ENCODE measurements around the gene PCYT2.
"Not testable (repeated sequence)": the region's sequence is repeated elsewhere in the genome, so short reads cannot be mapped to it uniquely, and the experiment has no call there.

Gene PCYT2

DNA sequence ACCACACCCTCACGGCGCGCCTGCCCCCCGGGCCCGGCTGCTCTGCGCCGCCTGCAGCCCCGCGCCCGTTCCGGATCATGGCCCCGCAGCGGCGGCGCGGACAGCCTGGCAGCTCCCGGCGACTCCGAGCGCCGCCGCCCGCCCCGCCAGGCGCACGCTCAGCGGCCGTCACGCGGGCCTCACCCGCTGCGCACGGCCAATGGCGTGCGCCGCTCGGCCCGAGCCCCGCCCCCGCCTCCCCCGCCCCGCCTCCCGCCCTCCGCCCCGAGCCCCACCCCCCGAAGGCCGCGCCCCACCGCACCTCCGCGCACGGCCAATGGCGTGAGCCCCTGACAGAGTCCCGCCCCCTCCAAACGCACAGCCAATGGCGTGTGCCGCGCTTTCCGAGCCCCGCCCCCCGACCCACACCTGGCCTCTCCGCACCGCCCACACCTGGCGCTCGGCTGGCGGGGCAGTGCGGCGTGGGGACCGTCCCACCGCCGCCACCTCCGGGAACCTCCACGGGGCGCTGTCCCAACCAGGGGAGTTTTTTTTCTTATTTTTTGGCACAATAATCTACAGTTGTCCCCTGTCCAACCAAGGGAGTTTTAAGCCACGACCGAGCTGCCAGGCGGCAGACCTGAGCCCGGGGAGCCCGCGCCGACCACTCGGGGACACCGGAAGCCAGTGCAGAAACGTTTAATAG lies at the start of gene PCYT2:
TSS of gene PCYT2 (minus strand) at position 123 of the 685 bp plus-strand sequence. CDS start at position 79, 44 bp downstream.
- in situ Hi-C loops (cut with MboI; ENCODE audit: low sequenced_read_pairs) = no loop called here

DNA sequence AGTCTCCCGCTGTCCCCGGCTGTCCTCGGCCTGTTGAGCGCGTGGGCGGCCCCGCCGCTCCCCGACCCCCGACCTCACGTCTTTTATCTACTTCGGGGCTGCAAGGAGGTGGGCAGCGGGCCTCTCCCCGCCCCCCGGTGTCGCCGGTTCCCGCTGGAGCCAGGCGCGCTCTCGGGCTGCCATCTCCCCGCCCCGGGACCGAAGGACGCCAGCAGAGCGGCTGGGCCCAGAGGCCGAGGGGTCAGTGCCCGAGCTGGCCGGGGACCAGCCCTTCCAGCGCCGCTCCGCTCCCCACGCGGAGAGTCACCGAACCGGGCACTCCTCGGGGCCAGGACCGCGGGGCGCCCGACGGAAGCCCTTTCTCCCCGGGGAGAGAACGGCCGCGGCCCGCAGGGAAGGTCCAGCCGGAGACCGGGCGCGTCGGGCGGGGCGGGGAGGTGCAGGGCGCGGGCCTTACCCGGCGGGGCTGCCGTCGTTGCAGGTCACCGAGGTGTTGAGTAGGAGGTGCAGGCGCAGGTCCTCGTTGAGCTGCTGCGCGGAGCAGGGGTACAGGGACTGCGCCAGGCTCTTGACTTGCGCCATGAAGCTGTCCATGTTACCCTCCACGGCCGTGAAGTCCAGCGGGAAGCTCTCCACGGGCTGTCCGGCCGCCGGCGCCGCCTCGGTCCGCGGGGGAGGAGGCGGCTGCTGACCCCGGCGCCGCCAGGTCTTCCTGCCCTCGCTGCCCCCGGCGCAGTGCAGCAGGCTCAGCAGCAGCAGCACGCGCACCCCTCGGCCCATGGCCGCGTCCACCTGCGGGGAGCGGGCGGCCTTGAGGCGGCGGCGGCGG lies 49.1 kb upstream of the PCYT2 start:
- in situ Hi-C loops (cut with MboI; ENCODE audit: low sequenced_read_pairs) = no loop called here

DNA sequence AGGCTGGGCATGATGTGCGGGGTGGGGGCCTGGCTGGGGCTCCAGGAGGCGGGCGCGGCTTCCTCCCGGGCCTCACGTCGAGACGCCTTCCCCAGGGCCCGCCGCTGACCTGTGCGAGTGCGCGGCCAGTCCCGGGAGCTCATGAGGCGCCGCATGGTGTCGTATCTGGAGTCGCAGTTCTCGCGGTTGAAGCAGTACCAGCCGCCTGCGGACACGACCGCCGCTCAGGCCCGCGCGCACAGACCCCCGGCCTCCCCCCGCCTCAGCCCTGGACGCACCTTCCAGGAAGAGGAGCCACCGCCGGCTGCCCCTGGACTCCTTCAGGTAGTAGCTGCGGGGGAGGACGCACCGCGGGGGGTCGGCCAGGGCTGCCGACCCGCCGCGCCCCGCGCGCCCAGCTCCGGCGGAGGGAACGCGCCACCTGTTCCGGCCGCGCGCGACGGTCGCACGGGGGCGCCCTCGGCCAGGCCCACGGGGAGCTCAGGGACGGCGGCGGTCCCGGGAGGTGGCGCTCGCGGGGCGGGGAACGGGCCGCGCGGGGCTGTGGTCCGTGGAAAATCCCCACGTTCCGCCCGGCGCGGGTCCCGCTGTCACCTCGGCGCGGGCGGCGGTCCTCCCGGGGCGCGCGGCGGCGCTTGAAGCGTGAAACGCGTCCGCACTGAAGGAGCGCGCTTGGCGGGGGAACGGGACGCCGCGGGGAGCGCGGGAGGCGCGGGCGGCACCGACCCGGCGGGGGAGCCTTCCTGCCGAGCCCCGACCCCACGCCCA lies 48.3 kb upstream of the PCYT2 start:
- in situ Hi-C loops (cut with MboI; ENCODE audit: low sequenced_read_pairs) = no loop called here

DNA sequence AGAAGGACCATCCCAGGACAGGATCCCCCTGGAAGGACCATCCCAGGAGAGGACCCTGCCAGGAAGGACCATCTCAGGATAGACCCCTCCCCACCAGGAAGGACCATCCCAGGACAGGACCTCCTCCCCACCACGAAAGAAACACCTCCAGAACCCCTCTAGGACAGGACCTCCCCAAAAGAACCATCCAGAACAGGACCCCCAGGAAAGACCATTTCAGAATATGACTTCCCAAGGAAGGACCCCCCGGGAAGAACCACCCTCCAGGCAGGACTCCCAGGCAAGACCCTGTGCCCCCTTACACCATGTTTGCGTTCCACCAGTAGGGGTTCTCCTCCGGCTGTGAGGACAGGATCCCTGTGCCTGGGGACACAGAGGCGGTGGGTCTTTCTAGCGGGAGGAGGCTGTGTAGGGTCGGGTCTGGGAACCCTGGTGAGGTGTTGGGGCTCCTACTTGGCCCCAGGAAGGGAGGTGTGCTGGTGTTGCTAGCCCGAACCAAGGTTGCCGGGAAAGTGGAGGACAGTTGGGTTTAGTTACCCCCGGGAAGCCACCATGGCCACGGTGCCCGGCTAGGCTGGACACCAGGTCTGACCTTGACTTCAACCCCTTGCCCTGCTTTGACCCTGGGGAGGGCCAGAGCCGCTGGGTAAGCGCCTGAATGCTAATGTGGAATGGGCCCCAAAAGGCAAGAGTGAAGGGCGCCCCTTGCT lies 47.6 kb upstream of the PCYT2 start:
- in situ Hi-C loops (cut with MboI; ENCODE audit: low sequenced_read_pairs) = no loop called here

DNA sequence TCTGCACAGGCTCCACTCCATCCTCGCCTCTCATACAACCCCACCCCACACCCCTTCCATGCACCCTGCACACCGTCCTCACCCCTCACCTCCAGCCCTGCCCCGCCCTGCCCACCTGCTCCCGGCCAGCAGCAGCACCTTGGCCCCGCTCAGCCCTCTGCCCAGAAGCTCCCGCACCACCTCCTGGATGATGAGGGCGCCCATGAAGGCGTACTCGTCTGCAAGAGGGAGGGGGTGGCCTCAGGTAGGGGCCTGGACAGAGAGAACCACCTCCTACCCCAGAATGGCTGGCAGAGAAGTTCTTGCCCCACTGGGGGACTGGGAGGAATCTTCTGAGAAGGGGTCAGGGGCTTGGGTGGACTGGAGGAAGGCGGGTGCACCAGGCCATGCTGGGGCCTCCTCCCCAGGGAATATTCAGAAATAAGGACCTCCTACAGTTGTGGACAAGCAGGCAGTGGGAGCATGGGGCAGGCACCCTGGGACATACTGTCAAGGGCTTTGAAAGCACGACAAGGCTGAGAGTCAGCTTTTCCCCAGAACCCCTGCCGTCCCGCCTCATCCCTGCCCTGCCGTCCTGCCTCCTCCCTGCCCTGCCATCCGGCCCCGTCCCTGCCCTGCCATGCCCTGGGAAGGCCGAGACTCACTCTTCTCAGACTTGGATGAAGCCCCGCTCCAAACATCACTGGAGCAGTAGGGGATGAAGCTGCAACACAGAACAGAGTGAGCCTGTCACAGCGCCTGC lies 46.7 kb upstream of the PCYT2 start:
- in situ Hi-C loops (cut with MboI; ENCODE audit: low sequenced_read_pairs) = no loop called here

DNA sequence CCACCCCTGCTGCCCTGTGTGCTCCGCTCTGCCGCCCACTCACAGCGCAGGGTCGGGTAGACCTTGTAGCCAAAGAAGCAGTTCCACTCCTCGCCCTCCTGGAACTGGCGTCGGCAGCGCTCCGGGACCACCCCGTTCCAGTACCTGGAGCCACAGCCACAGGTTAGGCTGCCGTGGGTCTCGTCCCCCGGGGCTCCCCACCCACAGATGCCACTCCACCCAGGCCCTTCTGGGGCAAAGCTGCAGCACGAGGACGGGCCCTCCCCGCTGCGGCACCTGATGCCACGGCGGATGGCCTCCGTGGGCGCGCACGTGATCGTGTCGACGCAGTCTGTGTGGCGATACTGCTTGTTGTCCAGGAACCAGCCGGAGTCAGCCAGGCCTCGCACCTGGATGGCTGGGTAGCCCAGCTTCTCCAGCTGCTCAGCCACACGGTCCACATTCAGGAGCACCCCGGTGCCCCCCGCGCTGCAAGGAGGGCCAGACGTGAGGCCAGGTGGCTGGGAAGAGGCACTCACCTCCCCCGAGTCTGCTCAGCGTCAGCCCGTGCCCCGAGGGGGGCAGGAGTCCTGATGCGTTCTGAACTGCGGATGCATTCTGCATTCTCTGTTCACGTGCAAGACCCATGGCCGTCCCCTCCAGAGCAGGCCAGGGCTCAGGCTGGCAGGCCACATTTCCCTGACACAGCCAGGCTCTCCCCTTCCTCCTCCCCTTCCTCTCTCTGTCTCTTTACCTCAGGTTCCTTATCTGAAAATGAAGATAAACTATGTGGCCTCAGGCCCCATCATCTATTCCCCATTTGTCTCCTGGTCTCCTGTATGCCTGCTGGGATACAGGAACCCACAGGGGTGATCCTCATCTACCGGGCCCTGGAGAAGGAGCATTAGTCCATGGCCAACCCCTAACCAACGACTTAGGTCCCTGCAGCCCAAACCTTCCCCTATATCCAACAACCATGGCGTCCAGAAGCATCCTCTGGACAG lies 45.7 kb upstream of the PCYT2 start:
- in situ Hi-C loops (cut with MboI; ENCODE audit: low sequenced_read_pairs) = no loop called here

DNA sequence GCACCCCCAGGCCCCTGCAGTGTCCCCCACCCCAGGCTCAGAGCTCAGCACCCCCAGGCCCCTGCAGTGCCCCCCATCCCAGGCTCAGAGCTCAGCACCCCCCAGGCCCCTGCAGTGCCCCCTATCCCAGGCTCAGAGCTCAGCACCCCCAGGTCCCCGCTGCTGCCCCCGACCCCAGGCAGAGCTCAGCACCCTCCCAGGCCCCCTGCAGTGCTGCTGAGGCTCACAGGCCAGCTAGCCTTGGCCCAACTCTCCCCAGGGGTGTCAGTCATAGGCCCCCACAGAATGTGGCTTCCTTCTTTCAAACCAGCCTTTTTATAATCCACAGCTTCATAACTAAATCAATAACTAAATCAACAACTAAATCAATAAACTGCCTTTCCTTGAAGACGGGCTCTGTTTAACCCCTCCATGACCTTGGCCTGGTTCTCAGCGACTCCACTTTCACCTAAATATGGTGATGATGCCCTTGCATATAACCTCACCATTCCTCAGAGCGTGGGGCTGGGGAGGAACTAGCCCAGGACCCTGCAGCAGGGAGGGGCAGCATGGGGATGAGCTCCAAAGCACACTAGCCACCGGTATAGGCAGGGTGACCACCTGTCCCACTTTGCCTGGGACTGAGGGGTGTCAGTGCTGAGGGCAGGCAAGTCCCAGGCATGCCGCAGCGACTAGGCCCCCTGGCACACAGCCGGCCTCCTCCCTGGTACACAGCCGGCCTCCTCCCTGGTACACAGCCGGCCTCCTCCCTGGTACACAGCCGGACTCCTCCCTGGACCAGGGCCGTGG lies 44.8 kb upstream of the PCYT2 start:
- in situ Hi-C loops (cut with MboI; ENCODE audit: low sequenced_read_pairs) = no loop called here

DNA sequence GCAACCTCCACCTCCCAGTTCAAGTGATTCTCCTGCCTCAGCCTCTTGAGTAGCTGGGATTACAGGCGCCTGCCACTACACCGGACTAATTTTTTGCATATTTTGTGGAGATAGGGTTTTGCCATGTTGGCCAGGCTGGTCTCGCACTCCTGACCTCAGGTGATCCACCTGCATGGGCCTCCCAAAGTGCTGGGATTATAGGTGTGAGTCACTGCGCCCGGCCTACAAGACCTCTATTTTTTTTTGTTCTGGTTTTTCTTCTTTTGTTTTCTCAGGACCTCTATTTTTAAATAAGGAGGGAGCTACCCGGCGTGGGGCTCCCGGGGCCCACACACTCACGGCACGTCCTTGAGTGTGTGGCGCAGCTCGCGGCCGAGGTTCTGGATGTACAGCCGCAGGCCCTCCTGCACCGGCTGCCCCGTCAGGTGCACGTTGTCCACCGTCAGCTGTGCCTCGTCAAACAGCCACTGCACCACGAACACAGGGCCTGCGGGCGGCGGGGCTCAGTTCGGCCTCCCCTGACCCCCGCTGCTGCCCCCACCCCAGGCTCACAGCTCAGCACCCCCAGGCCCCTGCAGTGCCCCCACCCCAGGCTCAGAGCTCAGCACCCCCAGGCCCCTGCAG lies 44.0 kb upstream of the PCYT2 start:
- in situ Hi-C loops (cut with MboI; ENCODE audit: low sequenced_read_pairs) = no loop called here

DNA sequence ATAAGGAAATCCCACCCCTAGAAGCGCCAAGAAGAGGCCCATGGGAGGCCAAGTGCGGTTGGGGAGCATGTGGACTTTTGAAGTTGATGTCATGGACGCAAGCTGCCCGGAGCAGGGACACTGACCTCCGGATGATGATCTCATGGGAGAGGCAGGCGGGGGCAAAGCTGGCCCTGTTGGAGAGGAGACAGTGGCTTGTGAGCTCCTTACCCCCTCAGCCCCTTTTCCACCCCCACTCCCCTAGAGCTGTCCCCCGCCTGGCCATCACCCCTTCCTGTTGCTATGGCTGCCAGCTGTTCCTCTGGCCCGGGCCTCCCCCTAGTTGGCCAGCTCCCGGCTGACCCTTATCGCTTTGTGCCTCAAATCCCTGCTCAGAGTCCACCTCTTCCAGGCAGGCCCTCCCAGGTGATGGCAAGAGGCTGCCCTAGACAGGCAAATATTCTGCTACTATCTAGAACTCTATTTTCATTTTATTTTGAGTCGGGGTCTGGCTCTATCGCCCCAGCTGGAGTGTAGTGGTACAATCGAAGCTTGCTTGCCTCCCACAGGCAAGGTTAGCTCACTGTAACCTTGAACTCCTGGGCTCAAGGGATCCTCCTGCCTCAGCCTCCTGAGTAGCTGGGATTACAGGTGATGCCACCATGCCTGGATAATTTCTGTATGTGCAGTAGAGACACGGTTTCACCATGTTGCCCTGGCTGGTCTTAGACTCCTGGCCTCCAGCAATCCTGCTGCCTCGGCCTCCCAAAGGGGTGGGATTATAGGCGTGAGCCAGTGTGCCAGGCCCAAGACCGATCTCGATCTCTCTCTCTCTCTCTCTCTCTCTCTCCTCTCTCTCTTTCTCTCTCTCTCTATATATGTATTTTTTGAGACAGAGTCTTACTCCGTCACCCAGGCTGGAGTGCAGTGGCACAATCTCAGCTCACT lies 43.2 kb upstream of the PCYT2 start:
- in situ Hi-C loops (cut with MboI; ENCODE audit: low sequenced_read_pairs) = no loop called here

DNA sequence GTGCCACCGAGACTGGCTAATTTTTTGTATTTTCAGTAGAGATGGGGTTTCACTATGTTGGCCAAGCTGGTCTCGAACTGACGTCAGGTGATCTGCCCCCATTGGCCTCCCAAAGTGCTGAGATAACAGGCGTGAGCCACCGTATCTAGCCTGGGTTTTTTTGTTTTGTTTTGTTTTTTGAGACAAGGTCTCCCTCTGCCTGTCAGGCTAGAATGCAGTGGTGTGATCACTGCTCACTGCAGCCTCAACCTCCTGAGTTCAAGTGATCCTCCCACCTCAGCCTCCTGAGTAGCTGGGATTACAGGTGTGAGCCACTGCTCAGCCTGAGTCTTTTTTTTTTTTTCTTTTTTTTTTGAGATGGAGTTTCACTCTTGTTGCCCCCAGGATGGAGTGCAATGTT lies 42.2 kb upstream of the PCYT2 start:
- in situ Hi-C loops (cut with MboI; ENCODE audit: low sequenced_read_pairs) = not testable (repeated sequence)

DNA sequence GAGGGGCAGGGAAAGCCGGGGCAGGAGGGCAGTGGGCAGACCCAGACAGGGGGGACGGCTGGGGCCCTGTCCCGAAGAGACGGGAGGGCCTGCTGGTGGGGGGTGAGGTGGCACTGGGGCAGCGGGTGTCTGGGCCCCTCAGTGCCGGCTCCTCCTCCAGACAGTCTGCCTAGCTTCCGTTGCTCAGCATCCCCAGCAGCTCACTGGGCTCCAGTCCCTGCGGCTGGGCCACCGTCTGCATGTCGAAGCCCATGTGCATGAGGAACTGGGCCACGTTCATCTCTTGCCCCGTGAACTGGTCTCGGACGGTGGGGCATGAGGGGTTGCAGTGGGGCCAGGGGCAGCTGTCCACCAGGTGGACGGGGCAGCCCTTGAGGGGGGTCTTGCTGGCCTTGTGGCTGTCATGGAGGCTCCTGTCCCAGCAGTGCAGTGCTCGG lies 41.6 kb upstream of the PCYT2 start:
- in situ Hi-C loops (cut with MboI; ENCODE audit: low sequenced_read_pairs) = no loop called here

DNA sequence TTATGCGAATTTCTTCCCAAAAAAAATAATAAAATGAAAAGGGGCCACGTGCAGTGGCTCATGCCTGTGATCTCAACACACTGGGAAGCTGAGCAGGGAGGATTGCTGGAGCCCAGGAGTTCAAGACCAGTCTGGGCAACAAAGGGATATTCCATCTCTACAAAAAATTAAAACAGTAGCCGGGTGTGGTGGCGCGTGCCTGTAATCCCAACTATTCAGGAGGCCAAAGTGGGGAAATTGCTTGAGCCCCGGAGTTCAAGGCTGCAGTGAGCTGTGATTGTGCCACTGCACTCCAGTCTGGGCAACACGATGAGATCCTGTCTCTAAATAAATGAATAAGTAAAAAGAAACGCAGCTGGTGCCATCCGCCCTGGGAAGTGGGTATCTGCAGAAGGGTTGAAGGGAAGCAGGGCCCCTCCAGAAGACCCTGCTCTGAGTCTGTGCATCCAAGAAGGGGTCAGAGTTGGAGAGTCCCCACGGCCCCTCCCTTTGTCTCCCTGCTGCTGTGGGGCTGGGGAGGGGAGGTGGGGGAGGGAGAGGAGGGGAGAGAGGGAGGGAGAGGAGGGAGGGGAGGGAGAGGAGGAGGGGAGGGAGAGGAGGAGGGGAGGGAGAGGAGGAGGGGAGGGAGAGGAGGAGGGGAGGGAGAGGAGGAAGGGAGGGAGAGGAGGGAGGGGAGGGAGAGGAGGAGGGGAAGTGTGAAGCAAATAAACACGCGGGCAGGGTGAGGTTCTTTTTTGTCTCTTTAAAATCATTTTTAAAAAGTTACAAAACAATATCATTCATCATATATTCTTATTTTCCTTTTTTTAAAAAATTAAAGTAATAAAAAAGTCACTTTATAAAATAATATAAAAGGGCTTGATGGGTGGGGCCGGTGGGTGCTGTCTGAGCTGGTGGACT lies 40.8 kb upstream of the PCYT2 start:
- in situ Hi-C loops (cut with MboI; ENCODE audit: low sequenced_read_pairs) = no loop called here

DNA sequence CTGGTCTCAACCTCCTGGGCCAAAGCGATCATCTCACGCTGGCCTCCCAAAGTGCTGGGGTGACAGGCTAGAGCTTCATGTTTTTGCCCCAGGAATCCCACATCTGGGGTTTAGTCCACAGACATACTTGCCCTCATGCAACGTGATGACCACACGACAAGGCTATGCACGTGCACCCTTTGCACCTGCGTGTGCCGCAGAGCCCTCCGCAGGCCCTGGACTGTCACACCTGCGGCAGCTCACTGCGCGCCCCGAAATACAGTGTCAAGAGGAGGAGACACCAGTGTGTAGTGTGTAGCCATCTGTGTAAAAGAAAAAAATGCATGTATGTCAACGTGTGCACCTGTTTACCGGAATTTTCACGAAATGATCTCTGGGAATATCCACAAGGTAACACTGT lies 39.3 kb upstream of the PCYT2 start:
- in situ Hi-C loops (cut with MboI; ENCODE audit: low sequenced_read_pairs) = no loop called here

DNA sequence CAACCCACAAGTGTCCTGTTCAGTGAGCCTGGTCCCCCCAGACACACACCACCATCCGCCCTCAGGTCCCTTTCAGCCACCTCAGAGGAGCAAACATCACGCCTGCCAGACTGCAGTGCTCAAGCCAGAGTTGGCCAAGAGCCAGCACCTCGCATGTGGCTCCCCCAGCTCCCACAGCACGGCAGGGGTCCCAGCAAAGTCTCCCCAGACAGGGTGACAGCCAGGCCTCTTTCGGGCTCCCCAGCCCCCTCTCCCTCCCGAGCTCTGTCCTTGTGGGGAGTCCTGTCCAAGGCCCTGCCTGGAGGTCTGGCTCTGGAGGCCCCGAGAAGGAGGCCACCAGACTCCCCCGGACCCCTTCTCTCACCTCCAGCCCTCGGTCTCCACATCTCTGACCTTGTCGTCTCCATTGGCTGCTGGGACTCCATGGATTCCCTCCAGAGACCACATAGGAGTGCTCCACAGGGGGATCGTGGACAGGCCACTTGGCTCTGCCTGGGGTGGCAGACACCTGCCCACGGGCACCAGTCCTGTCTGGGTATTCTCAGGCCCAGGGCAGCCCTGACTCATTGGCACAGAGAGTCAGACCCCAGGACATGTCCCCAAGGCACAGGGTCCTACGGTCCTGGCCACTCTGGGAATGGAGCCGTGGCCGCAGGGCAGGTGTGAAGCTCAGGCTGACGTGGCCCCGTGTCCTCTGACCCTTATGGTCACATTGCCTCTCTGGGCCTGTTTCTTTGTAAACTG lies 37.6 kb upstream of the PCYT2 start:
- in situ Hi-C loops (cut with MboI; ENCODE audit: low sequenced_read_pairs) = no loop called here

DNA sequence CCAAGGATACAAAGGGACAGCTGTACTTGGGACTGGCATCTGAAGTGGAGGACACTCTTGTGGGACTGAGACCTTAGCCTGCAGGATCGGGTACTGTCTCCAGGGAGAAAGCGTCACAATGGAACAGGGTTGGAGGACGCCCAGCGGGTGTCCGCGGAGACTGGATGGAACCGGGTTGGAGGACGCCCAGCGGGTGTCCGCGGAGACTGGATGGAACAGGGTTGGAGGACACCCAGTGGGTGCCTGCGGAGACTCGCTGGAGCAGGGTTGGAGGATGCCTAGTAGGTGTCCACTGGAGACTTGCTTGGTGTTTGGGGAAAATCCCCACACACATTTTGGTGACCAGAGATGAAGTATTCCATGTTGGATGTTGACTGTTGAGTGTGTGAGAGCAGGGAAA lies 36.0 kb upstream of the PCYT2 start, which contains the start of gene MYADML2:
TSS of gene MYADML2 (minus strand) at position 45 of the 400 bp plus-strand sequence. CDS start 5,492 bp downstream, outside the sequence.
- in situ Hi-C loops (cut with MboI; ENCODE audit: low sequenced_read_pairs) = no loop called here

Measured in HL-60/S4 treated with phorbol 12-myristate 13-acetate at 8.2 ng/mL for 4 days and 3 days (cell line).